ENCODE data around the gene NYNRIN. TPM values are rescaled to one million over a fixed set of nuclear protein-coding genes. Genes with fewer than 3 reads are reported as not detected.

Gene NYNRIN
- total and polyA plus RNA-seq, 2 of the 8 experiments (the other 6 are each of a cell fraction or from before 2014, with no cell fraction given): 15.2 to 18.3 TPM

DNA sequence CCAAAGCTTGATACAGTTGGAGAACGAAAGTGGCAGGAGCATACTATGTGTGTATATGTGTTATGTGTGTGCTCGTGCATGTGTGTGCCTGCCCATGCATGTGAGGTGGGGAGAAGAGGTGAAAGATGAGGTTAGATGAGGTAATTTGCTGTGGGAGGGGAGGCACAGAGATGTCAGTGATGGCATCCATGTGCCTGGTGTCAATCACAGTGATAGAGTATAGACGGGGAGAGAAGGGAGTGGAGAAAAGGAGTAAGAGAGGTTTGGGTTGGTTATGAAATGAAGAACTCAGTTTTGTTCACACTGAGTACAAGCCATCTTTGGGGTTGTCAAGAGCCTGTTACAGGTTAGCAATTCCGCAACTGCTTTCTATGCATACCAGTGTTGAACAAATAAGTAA lies 14.6 kb upstream of the NYNRIN start (continued):
- TF ChIP-seq CTBP2 (IDR thresholded peaks at IDR 0.05; ENCODE audit: borderline replicate concordance, insufficient read depth, insufficient read length, low read length): no peak
- TF ChIP-seq, protein P1, sequence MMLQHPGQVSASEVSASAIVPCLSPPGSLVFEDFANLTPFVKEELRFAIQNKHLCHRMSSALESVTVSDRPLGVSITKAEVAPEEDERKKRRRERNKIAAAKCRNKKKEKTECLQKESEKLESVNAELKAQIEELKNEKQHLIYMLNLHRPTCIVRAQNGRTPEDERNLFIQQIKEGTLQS (IDR thresholded peaks at IDR 0.05; ENCODE audit: insufficient read depth, low read depth, low read length): no peak

Measured in H1 (cell line).